ENCODE data around the gene INO80E.
A peak's percentile ranks its signal among the peaks of the same experiment; 100 is the strongest.

Gene INO80E

DNA sequence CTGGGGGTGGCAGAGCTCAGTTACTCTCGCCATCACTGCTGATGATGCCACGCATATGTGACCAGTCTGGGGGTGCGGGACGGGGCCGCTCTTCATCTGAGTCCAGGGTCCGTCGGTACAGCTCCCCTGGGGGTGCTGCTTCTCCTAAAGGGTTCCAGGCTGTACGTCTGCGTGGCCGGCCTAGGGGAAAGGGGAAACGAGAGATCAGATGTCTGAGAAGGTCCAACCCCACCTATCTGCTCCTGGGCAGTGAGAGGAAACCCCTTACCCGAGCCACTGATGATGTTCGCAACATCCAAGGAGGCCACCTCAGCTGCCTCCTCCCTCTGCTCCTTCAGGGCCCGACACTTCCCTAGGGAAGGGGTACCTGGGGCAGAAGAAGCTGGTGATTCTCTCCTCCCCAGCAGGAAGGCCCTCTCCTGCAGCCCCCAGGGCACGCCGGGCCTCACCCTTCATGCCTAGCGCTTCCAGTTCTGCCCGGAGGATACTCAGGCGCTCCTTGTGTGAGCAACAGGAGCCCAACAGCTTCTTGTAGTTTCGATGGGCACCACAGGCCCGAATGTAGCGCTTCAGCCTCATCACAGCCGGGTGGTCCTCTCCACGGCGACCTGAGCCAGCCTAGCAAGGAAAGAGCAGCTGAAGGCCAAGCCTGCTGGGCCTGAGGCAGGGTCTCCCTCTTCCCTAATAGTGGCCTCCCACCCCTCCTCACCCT, 2.7 kb upstream of the INO80E start:
- no peak for DNase-seq

DNA sequence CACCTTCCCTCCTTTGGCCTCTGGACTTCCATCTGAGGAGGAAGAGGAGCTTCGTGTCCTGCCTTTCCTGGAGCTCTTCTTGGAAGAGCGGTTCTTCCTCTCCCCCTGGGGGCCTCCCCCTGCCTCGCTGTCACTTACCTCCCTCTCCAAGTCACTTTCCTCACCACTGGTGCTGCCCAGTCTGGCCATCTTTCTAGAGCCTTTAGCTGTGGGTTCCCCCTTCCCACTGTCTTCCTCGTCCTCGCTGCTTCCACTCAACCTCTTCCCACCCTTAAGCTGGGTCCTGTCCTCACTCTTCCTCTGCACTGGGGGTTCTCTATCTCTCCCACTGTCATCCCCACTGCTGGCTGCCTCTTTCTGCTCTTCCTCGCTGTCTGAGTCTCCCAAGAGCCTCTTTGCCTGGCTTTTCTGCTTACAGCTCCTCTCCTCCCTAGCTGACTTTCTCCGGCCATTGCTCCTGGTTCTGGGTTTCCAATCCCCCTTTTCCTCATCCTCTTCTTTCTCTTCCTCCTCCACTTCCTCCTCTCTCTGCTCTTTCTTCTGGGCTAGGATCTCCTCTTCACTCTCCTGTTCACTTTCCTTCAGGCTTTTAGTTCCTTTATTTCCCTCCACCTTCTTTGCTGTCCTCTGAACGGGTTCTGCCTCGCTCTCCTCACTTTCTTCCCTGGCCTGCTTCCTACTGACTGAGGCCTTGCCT, 2.0 kb upstream of the INO80E start:
- no peak for DNase-seq

DNA sequence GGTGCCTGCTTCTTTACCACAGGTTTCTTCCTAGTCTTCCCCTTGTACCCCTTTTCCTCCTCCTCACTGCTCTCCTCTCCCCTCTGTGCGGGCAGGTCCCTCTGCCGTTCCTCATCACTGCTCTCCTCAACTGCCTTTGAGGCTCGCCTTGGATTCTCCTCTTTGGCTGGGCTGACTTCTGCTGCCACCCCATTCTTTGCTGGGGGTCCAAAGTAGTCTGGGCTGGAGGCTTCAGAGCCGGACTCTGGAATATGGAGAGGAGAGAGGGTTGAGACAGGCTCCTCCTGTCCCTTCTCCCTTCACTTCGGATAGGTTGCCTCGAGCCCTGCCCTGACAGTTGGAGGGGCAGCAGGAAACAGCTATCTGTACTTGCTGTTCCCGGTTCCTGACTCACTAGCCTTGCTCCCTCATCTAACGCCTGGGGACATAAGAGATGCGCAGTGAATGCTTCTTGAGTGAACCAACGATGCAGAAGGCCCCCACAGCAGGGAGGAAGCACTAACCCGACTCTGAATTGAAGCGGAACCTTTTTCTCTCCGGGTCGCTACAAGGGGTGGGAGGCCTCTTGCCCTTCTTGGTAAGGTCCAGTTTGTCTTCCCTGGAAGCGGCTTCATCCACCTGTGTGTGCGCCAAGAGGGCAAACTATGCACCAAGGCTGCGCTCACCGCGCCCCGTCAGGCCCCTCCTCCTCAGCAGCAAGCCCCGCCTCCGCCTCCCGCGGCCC, 1.3 kb upstream of the INO80E start:
- DNase-seq: peak; percentile 75

DNA sequence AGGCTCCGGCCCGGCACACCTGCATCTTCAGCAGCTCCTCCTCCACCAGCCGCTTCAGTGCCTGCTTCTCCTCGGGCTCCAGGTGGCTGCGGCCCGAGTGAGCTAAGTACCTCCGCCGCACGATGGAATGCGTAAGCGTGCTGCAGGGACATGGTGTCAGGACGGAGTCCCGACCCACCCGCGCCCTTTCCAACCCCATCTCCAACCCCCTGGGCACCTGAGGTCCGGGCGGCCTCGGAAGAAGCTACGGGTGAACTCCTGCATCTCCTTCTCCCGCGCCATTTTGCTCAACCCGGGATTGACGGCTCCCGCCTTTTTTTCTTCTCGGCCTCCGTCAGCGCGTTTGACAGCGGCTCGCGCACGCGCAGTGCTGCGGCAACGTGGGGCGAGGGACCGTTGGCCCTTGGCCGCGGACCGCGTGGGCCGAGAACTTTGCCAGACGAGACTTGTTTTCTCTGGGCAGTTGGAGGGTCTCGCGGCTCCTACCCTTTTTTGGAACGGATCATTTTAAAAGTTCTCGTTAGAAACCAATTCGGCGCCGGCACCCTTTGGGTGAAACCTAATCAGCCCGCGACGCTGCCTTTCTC, 624 bp upstream of the INO80E start, which contains the start of gene HIRIP3:
HIRIP3 (minus strand) TSS at position 294 of the 587 bp plus-strand sequence; CDS start at position 282, 12 bp downstream.
- peak; percentile 87 for DNase-seq

DNA sequence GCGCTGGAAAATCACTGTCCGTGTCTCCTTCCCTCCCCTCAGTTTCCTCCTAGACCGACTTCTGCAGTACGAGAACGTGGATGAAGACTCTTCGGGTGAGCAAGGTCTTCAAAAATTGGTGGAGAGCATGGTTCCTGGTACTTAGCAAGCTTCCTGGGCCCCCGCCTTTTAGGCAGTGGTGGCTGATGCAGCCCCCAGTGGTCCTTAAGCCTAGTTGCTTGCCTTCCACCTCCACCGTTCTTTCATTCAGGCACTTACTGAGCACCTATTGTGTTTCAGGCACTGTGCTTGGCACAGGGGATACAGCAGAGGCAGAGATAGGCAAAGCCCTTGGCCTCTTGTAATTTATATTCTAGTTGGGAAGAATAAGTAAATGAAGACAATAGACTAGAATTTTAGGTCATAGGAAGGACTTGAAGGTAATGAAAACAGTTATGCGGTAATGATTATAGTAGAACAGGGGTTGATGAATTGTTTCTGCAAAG, 767 bp downstream of the INO80E start:
- no peak for DNase-seq

DNA sequence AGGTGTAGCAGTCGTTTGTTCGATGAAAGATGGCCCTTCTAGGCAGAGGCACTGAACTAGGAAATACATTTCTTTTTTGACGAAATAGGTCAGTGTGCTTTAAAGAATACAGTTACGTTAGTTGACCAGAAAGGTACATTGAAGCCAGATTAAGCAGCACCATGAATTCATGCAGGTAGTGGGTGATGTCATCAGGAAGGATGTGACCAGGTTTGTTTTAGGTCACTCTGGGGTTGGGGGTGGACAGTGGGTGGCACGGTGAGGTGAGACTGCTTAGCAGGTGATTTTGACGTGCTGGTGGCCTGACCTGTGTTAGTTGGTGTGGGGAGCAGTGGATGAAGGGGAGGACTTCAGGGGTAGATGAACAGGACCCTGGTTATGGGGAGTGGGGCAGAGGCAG, 3.6 kb downstream of the INO80E start:
- DNase-seq: no peak

DNA sequence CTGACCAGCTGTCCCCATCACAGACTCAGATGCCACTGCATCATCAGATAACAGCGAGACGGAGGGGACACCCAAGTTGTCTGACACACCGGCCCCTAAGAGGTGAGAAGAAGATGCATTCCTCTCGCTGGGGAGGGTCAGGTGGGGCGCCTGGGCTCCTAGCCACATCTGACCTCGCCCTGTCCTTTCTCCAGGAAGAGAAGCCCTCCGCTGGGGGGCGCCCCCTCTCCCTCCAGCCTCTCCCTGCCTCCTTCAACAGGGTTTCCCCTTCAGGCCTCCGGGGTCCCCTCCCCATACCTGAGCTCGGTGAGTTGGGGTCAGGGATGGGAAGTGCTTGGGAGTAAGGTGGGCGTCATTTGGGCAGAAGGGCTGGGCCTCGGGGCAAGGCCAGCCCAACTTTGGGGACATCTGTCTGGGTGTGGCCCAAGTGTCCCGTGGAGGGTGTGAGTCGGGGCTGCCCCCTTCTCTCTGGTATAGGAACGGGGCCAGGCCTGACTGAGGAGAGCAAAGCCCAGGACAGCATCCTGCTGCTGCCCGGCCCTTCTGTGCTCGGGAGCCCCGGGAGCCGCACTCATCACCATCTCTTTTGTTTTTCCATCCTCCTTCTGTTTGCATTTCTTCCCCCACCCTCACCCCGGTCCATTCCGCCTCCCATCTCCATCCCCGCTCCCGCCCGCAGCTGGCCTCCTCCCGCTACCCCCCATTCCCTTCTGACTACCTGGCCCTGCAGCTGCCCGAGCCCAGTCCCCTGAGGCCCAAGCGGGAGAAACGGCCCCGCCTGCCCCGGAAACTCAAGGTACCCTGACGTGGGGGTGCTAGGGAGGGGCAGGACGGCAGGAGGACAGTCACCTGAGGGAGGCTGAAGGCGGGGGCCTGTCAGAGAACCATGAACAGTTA, 4.9 kb downstream of the INO80E start:
- no peak for DNase-seq

DNA sequence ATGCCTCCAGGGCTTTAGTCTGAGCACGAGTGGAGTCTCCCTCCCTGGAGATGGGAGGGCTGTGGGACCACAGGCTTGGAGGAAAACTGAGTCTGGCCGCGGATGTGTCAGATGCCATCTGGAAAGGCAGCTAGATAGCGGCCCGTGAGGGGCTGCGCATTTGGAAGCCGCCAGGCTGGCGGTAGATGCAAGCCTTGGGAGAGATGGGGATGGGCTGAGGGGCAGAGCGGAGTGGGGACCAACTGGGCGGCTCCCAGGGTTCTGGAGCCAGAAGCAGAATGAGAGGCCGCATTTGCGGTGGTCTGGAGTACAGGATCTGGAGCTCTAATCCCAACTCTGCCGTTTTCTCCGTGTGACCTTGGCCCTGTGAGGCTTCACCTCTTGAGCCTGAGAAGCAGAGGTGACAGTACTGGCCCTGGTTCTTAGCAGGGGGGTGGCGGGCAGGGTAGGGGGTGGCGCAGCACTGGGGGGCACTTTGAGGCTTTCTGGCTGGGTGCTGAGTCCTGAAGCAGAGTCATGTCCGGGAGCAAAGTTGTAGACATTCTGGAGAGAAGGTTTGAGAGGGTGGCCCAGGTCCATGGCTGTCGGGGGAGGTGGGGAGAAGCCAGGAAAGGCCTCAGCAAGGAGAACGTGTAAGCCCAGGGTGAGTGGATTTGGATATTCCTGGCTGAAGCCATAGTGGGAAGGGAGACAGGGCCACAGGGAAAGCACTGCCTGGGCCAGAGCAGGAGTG, 6.7 kb downstream of the INO80E start:
- DNase-seq: no peak

DNA sequence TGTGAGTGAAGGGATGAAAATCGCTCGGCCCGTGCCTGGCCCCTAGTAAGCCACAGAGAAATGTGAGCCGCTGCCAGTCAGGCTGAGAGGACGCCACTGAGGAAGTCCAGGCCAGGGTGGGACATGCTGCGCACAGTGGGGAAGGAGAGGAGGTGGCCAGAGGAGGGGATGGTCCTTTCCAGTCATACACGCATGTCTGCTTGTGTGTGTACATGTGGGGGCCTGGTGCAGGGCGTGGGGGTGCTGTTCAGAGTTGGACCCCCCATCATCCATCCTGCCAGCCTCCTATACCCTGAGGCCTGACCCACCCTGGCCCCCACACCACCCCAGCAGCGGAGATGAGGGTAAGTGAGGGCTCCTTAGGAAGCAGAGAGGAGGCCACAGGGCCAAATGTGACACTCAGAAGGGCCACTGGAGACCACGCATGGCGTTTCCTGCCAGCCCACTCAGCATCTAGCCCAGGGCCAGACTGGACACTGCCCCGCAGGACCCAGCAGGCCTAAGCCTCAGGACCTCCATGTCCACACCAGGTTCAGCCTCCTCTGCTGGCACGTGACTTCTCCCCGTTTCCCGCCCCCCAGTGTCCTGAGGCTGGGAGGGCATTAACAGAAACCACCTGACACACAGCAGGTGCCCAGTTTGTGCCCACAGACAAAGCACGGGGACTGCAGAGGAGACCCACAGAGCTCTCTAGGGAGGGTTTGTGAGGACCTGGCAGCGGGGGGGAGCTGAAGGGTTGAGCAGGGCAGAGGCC, 7.8 kb downstream of the INO80E start:
- no peak for DNase-seq

DNA sequence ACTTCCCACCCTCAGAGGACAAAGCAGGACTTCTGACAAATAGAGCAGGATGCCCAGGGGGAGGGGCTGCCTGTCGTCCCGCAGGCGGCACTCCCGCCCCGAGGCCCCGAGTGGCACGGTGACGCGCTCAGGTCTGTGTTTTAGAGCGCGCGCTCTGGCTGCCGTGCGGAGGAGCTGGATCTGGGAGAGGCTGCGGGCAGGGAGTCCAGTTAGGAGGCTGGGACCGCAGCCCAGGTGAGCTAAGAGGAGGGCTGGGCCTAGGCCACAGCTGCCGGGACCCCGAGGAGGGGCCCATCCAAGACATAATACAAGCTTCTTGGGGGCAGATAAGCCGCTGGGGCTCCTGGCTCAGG, 8.4 kb downstream of the INO80E start:
- no peak for DNase-seq

DNA sequence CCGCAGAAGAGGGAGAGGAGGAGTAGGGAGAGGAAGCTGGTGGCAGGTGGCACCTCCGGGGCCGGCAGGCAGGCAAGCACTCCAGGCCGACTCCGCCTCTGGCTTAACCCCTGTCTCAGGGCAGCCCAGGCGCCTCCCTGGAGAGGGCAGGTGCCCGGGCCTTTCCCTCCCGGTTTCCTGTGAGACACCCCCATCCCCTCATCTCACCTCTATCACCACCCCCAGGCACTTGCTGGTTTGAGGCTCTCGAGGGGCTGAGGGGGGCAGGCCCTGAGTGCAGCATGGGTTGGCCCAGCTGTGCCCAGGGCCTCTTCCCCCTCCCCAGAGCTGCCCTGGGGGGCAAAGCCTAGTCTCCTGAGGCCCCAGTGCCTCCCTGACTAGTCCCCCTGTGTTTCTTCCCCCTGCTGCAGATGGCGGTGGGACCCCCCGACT, 8.8 kb downstream of the INO80E start:
- no peak for DNase-seq

DNA sequence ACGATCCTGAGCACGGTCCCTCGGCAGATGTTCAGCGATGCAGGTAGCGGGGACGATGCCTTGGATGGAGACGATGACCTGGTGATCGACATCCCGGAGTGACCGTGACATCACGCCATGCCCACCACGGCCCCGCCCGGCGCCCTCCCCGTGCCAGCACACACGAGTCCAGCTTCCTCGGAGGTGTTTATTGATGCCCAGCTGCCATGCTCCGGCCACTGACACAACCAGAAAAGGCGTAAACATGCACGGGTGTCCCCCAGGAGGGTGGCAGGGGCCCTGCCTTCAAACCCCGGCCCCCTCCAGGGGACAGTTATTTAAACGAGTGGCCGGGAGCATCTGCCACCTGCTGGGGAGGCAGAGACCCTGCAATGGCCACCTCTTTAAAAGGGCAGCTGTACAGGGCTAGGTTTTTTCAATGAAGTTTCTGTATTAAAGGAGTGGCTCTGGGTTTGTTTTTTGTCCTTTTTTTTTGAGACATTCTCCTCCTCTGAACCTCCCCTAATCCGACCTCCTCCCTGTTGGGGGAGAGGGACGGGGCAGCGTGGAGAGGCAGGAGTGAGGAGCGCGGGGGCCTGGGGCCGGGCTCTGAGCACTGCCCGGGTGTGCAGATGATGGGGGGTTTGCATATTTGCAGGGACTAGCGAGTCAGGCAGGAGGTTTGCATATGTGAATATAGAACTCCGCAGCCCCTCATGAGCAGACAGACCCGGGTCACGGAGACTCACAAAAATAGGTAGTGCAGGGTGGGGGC, 9.5 kb downstream of the INO80E start:
- DNase-seq: peak; percentile 34

DNA sequence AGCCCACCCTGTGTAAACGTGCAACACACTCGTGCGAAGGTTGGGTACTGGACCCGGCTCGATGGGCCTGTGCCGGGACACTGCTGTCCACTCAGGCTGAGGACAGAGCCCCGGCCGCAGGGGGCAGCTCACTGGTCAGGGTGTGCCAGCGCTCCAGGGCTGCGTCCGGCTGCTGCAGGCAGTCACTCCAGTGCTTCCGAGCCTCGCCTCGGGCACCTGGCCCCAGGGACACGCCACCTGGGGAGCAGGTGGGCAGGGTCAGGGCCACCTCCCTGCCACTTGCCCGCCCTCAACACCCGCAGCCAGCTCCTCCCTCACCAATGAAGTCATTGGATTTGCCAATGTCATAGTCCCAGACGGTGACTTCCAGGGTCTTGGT, 10.0 kb downstream of the INO80E start:
- DNase-seq: no peak

DNA sequence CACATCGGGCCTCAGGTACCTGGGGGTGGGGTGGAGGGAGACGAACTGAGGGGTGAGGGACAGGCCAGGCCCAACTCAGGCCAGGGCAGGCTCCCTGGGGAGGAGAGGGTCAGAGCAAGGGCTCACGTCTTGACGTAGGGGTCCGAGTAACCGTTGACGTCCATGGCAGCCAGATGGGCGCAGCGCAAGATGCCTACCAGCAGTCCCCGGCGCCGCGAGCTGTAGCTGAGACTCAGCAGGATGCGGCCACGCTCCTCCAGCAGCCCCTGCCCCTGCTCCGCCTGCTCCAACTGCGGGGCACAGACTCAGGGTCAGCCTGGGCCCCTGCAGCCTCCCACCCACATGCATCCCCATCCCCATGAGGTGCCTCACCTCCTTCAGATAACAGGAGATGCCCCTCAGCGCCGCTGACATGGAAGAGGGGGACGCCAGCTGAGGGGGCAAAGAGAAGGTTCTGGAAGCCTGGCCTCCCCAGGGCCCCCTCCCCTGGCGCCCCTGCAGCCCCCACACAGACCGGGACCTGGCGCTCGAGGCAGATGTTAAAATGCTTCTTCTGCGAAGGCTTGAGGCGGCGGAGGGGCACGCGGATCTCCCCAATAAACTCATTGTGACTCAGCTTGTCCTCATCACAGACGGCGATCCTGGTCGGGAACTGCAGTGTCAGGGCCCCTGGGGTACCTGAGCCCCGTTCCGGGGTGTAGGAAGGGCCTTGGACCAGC, 10.8 kb downstream of the INO80E start:
- no peak for DNase-seq

DNA sequence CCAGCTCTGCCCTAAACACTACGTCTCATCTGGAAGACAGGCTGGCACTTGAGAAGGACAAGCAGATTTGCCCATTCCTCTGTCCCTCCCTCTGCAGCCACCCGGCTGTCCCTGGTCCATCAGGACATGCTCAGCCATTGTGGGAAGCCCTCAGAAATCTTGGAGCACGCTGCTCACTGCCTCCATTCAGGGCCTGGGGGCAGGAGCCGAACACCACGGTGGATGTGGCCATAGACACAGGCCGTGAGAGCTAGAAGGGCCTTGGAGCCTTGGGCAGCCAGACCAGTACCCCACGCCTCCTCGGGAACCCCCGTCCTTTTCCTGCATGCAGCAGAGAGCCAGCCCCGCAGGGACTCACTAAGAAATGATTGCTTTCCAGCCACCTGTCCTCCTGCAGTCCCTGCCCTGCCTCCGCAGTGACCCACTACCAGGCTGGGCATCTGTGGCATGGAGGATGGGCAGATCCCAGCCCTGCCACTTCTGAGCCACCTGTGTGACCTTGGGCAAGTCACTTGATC, 11.4 kb downstream of the INO80E start:
- DNase-seq: no peak

DNA sequence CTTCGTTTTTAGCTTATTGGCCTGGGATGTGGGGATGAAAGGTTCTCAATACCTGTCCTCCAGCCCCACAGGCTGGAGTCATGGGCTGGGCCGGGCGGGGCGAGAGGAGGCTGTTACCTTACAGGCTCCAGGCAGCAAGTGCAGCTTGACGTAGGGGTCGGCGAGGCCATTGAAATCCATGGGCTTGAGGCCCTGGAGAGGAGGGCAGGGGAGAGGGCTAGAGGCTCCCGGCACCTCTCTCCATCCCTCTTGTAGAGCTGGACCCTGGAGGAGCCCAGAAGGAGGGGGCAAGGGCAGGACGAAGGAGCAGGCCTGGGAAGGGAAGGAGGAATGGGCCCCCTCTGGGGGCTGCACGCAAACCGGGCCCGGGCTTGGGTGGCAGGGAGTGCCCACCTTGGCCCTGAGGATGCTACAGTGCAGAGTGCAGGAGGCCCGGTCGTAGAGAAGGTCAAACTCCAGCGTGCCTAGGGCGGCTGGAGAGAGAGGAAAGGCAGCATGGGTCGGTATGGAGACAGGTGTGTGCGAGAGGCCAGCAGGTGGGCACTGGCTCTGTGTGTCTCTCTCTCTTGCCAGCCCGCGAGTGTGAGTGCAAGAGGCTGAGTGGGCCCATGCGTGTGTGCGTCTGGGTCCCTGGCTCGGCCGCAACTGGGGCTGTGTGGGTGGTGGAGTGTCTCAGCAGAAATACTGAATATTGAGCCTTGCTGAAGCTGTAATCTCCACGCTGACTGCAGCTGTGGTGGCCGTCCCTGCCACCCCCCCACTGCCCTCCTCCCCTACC, 13.2 kb downstream of the INO80E start:
- DNase-seq: no peak

DNA sequence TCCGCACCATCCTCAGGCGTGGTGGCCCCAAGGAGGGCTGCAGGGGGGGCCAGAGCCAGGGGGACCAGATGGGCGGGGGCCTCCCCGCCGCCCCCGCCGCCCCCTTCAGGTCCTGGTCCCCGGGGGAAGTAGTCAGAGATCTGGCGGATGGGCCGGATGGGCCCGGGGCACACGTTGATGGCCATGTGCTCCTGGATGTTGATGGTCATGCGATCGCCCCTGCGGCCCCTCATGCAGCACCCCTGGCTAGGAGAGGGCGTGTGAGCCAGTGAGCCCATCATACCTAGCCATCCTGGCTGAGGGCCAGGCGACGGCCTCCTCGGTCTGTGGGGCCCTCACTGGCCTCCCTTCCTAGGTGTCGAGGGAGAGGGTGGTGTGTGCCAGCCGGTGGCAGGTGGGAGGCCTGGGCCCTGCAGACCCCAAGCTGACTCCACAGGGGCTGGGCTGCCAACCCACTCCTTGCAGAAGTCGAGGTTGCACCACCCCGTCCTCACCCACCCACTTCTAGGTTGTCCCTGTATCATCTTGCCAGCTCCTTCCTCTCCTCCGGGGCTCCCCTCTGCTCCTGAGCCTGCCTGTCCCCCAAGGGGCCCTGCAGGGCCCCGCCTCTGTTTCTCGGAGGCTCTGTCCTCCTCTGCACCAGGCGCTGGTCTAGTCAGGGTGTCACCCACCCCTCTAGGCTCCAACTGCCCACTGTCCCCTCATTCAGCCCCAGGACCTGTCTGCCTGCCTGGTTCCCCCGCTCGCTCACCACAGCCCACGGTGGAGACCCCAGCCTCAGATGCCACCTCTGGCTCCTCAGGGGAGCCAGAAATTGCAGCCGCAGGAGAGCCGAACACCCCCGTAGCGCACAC, 14.2 kb downstream of the INO80E start:
- DNase-seq: no peak

Measured in activated naive CD4-positive, alpha-beta T cell treated with Interleukin-2 at 50 U/mL for 16 hours (primary cell).